Naive thymus-derived CD4-positive, alpha-beta T cell (primary cell): ENCODE measurements around the gene CAMTA1. TPM values are rescaled to one million over a fixed set of nuclear protein-coding genes. Genes with fewer than 3 reads are reported as not detected.

Experiments
- ATAC-seq: fragments of 150-1000 bp; cut with Tn5 transposase; 2 replicates; pipeline ENCODE4 v1.10.0; 2021; ENCODE audit warnings: mild to moderate bottlenecking, moderate library complexity
- CTCF ChIA-PET: fragments of 350-600 bp; sonication (Branson Sonifier 250); formaldehyde crosslinking; loops from one replicate; lab custom pipeline; 2021; ENCODE audit warnings: antibody characterized with exemption; lab: Charles Lee
- POLR2A ChIA-PET: fragments of 350-600 bp; sonication (Branson Sonifier 250); formaldehyde crosslinking; loops from one replicate; lab custom pipeline; 2021; ENCODE audit warnings: antibody characterized with exemption, inconsistent platforms; lab: Charles Lee
- DNase-seq, 9 donors: peaks; one replicate each; pipeline versions ENCODE4 v3.0.0 to v3.0.0-alpha.2; 2020 to 2022; ENCODE audit warnings: mixed read lengths in 1 of 9
- H3K27ac ChIP-seq: one replicate; pipeline ENCODE4 v1.7.0; 2013; ENCODE audit warnings: mild to moderate bottlenecking, low read depth, low read length, moderate library complexity
- H3K27me3 ChIP-seq, 2 donors: one replicate each; pipeline ENCODE4 v1.7.0; 2013; ENCODE audit warnings: low read length in 2 of 2, mild to moderate bottlenecking in 2 of 2, moderate library complexity in 2 of 2; ENCODE audit not compliant: control insufficient read depth in 2 of 2, insufficient read depth in 2 of 2
- H3K36me3 ChIP-seq, 3 experiments: 1 replicate in 2 of 3; 2 replicates in 1 of 3; pipeline ENCODE4 v1.7.0; 2013; ENCODE audit warnings: low read length in 3 of 3, mild to moderate bottlenecking in 3 of 3, moderate library complexity in 1 of 3; ENCODE audit not compliant: insufficient read depth in 3 of 3, control insufficient read depth in 2 of 3
- H3K4me1 ChIP-seq, 2 donors: one replicate each; pipeline ENCODE4 v1.7.0; 2013; ENCODE audit warnings: low read length in 2 of 2, mild to moderate bottlenecking in 2 of 2, moderate library complexity in 1 of 2; ENCODE audit not compliant: control insufficient read depth in 2 of 2, insufficient read depth in 2 of 2
- H3K4me3 ChIP-seq: 2 replicates; pipeline ENCODE4 v1.7.0; 2013; ENCODE audit warnings: mild to moderate bottlenecking, low read length
- H3K9me3 ChIP-seq, 3 experiments: 1 replicate in 2 of 3; 2 replicates in 1 of 3; pipeline ENCODE4 v1.7.0; 2013; ENCODE audit warnings: low read length in 3 of 3; ENCODE audit not compliant: control insufficient read depth in 2 of 3
- H3K27ac Mint-ChIP-seq, 9 donors: one replicate each; pipeline ENCODE4 v1.8.0; 2020 to 2022; ENCODE audit warnings: mixed read lengths in 9 of 9, mild to moderate bottlenecking in 8 of 9, moderate library complexity in 5 of 9, inconsistent platforms in 2 of 9
- H3K27me3 Mint-ChIP-seq, 5 donors: one replicate each; pipeline ENCODE4 v1.8.0; 2021 to 2022; ENCODE audit warnings: mixed read lengths in 5 of 5, mild to moderate bottlenecking in 1 of 5
- H3K36me3 Mint-ChIP-seq, 5 donors: one replicate each; pipeline ENCODE4 v1.8.0; 2020 to 2022; ENCODE audit warnings: mixed read lengths in 5 of 5, mild to moderate bottlenecking in 3 of 5, inconsistent platforms in 1 of 5
- H3K4me1 Mint-ChIP-seq, 7 donors: one replicate each; pipeline ENCODE4 v1.8.0; 2020 to 2022; ENCODE audit warnings: mixed read lengths in 7 of 7, mild to moderate bottlenecking in 3 of 7, inconsistent platforms in 1 of 7
- H3K4me3 Mint-ChIP-seq, 10 donors: one replicate each; pipeline ENCODE4 v1.8.0; 2020 to 2022; ENCODE audit warnings: mild to moderate bottlenecking in 10 of 10, mixed read lengths in 10 of 10, moderate library complexity in 6 of 10, inconsistent platforms in 2 of 10
- H3K9me3 Mint-ChIP-seq, 11 donors: one replicate each; pipeline ENCODE4 v1.8.0; 2020 to 2022; ENCODE audit warnings: mixed read lengths in 11 of 11, mild to moderate bottlenecking in 4 of 11, inconsistent platforms in 1 of 11, moderate library complexity in 1 of 11
- intact Hi-C, 2 donors: fragments of 100-400 bp; cut with micrococcal nuclease; formaldehyde crosslinking; loops; one replicate each; pipeline ENCODE4 v1.15.1; 2023
- polyA plus RNA-seq, 2 donors: library from polyadenylated mRNA; unstranded; fragments of 300-500 nt; fragmentation: Illumina TruSeq; gene quantifications; one replicate each; pipeline ENCODE4 v1.2.3, GENCODE V29; 2021
- total RNA-seq, 6 experiments: library from RNA in 5 of 6; stranded (reverse) in 5 of 6; gene quantifications; 1 replicate in 5 of 6; 2 replicates in 1 of 6; pipeline ENCODE4 v1.2.3 and lab custom pipeline; 2021 to 2026

The CAMTA1 gene
- total and polyA plus RNA-seq, 7 experiments from 2014 or later = 38.1 to 68.6 (median 42.6) TPM

DNA sequence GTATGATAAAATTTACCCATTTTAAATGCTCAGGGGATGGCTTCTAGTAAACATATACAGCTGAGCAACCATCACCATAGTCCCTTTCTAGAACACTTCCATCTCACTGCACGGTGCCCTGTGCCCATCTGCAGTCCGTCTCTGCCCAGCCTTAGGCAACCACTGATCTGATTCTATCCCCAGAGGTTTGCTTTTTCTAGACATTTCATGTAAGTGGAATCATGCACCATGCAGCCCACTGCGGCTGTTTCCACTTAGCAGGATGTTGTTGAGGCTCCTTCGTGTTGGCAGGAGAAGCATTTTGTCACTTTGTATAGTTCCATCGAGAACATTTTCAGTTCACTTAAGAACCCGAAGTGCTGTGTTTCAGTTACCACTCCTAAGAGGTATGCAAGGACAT lies 958.1 kb downstream of the CAMTA1 start:
- POLR2A ChIA-PET = no interaction called here
- intact Hi-C loops = no loop called here
- peaks cover 0 to 8% (median 5%) of the 10 kb centered on the region in 5 donors for H3K27me3 Mint-ChIP-seq
- ATAC-seq (no peak), DNase-seq (no peak)
- H3K4me3 Mint-ChIP-seq = no peak overlapping the region
- no peaks in the 10 kb centered on the region for H3K4me1 ChIP-seq
- peaks cover 0 to 3% (median 0%) of the 10 kb centered on the region in 11 donors for H3K9me3 Mint-ChIP-seq
- H3K9me3 ChIP-seq = no peaks in the 10 kb centered on the region
- CTCF ChIA-PET = interaction anchor here (0.7 to 1.5 kb wide), 3 partner anchors 9 to 76 kb away, joined by 3 to 4 read pairs (median 3); no protein-coding TSS in a partner anchor
- peaks cover 0 to 1% (median 0%) of the 10 kb centered on the region in 7 donors for H3K4me1 Mint-ChIP-seq
- no peaks in the 10 kb centered on the region for H3K36me3 ChIP-seq
- no peak overlapping the region for H3K27ac Mint-ChIP-seq
- H3K27ac ChIP-seq = no peak overlapping the region
- H3K36me3 Mint-ChIP-seq = no peaks in the 10 kb centered on the region
- H3K4me3 ChIP-seq = no peak overlapping the region
- H3K27me3 ChIP-seq = no peaks in the 10 kb centered on the region

DNA sequence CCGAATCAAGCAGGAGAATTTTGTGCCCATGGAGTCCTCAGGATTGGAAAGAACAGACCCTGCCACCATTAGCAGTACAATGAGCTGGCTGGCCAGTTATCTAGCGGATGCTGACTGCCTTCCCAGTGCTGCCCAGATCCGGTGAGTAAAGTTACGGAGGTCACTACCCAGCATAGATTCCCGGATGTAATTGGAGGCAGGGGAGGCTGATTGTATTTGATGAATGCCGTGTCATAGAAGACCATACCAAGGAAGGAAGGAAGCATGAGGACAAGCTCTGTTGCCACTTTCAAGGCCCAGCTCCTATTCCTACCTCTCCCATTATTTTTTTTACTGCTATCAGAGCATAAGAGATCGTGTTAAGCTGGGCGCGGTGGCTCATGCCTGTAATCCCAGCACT lies 959.6 kb downstream of the CAMTA1 start:
- DNase-seq (no peak), ATAC-seq (no peak)
- H3K9me3 Mint-ChIP-seq = no peaks in the 10 kb centered on the region
- H3K27me3 ChIP-seq = no peaks in the 10 kb centered on the region
- H3K36me3 Mint-ChIP-seq = no peaks in the 10 kb centered on the region
- H3K27ac ChIP-seq = no peak overlapping the region
- intact Hi-C loops = no loop called here
- no peak overlapping the region for H3K4me3 Mint-ChIP-seq
- H3K4me3 ChIP-seq = no peak overlapping the region
- no peaks in the 10 kb centered on the region for H3K4me1 ChIP-seq
- peaks cover 0 to 1% (median 0%) of the 10 kb centered on the region in 7 donors for H3K4me1 Mint-ChIP-seq
- ChIA-PET POLR2A (no interaction called here), CTCF (interaction anchor here (0.9 to 1.0 kb wide), 2 partner anchors 76 to 77 kb away, joined by 3 read pairs; no protein-coding TSS in a partner anchor)
- H3K27me3 Mint-ChIP-seq = peaks cover 0 to 8% (median 5%) of the 10 kb centered on the region in 5 donors
- no peaks in the 10 kb centered on the region for H3K36me3 ChIP-seq
- H3K9me3 ChIP-seq = no peaks in the 10 kb centered on the region
- H3K27ac Mint-ChIP-seq = no peak overlapping the region

- intact Hi-C loops = no loop called here
- H3K4me3 ChIP-seq = no peak overlapping the region
- H3K27ac Mint-ChIP-seq = no peak overlapping the region
- POLR2A ChIA-PET = no interaction called here
- H3K27ac ChIP-seq = no peak overlapping the region
- no peaks in the 10 kb centered on the region for H3K9me3 ChIP-seq
- H3K27me3 ChIP-seq = no peaks in the 10 kb centered on the region
- CTCF ChIA-PET = interaction anchor here (1.0 kb wide), 1 partner anchor 78 kb away, joined by 3 read pairs; no protein-coding TSS in a partner anchor
- H3K36me3 ChIP-seq = no peaks in the 10 kb centered on the region
- no peaks in the 10 kb centered on the region for H3K36me3 Mint-ChIP-seq
- no peak for DNase-seq
- no peaks in the 10 kb centered on the region for H3K9me3 Mint-ChIP-seq
- peaks cover 0 to 8% (median 5%) of the 10 kb centered on the region in 5 donors for H3K27me3 Mint-ChIP-seq
- H3K4me1 ChIP-seq = no peaks in the 10 kb centered on the region
- H3K4me3 Mint-ChIP-seq = no peak overlapping the region
- no peak for ATAC-seq
- peaks cover 0 to 1% (median 0%) of the 10 kb centered on the region in 7 donors for H3K4me1 Mint-ChIP-seq
Observed at GRCh38 chr1:7745783-7746182, 960.5 kb downstream of the CAMTA1 start.

DNA sequence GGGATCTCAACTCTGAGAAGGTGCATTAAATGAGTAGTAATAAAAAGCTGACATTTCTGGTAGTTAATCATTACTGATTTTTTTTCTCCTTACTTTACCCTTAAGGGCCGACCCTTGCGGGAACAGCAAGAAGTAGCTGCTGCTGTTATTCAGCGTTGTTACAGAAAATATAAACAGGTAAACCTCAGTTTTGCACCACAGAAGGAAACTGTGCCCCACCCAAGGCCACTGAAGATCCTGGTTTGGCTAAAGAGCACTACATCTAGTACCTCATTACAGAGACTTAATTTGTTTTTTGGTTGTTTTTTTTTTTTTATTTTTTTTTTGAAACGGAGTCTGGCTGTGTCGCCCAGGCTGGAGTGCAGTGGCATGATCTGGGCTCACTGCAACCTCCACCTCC lies 962.4 kb downstream of the CAMTA1 start:
- ChIA-PET CTCF (interaction anchor here (0.7 kb wide), 1 partner anchor 78 kb away, joined by 3 read pairs; no protein-coding TSS in a partner anchor), POLR2A (no interaction called here)
- peaks cover 0 to 12% (median 5%) of the 10 kb centered on the region in 5 donors for H3K27me3 Mint-ChIP-seq
- no peaks in the 10 kb centered on the region for H3K9me3 Mint-ChIP-seq
- H3K4me1 Mint-ChIP-seq = peaks cover under 1 to 15% (median 13%) of the 10 kb centered on the region in 7 donors
- H3K27ac ChIP-seq = no peak overlapping the region
- ATAC-seq = no peak
- H3K4me3 Mint-ChIP-seq = no peak overlapping the region
- H3K4me1 ChIP-seq = peaks cover 0 to 2% of the 10 kb centered on the region in 2 donors
- H3K4me3 ChIP-seq = no peak overlapping the region
- DNase-seq = no peak
- H3K36me3 ChIP-seq = no peaks in the 10 kb centered on the region
- H3K27me3 ChIP-seq = no peaks in the 10 kb centered on the region
- H3K36me3 Mint-ChIP-seq = no peaks in the 10 kb centered on the region
- intact Hi-C loops = no loop called here
- H3K9me3 ChIP-seq = no peaks in the 10 kb centered on the region
- no peak overlapping the region for H3K27ac Mint-ChIP-seq

GRCh38 chr1:7749126-7749525 lies 963.9 kb downstream of the CAMTA1 start:
- CTCF ChIA-PET = interaction anchor here (0.6 to 7.7 kb wide), 3 partner anchors 13 to 82 kb away, joined by 3 to 204 read pairs (median 4); no protein-coding TSS in a partner anchor
- Mint-ChIP-seq H3K4me3 (no peak overlapping the region), H3K36me3 (no peaks in the 10 kb centered on the region), H3K4me1 (peaks cover 11 to 21% (median 19%) of the 10 kb centered on the region in 7 donors), H3K27ac (no peak overlapping the region), H3K9me3 (no peaks in the 10 kb centered on the region), H3K27me3 (peaks cover 6 to 16% (median 10%) of the 10 kb centered on the region in 5 donors)
- Histone ChIP-seq H3K4me3 (no peak overlapping the region), H3K9me3 (no peaks in the 10 kb centered on the region), H3K27ac (no peak overlapping the region), H3K27me3 (no peaks in the 10 kb centered on the region), H3K4me1 (peaks cover 0 to 7% of the 10 kb centered on the region in 2 donors), H3K36me3 (no peaks in the 10 kb centered on the region)
- intact Hi-C loops = no loop called here
- no peak for DNase-seq
- ATAC-seq = no peak
- POLR2A ChIA-PET = no interaction called here

GRCh38 chr1:7751174-7751573 lies 965.9 kb downstream of the CAMTA1 start:
- H3K9me3 ChIP-seq = no peaks in the 10 kb centered on the region

More at GRCh38 chr1:7751174-7751573, 965.9 kb downstream of the CAMTA1 start:
- Histone ChIP-seq H3K27me3 (no peaks in the 10 kb centered on the region), H3K4me3 (no peak overlapping the region), H3K27ac (no peak overlapping the region), H3K36me3 (no peaks in the 10 kb centered on the region), H3K4me1 (peaks cover 0 to 7% of the 10 kb centered on the region in 2 donors)
- ChIA-PET POLR2A (interaction anchor here (0.6 to 0.7 kb wide), 2 partner anchors 10 to 72 kb away, joined by 3 to 4 read pairs; no protein-coding TSS in a partner anchor), CTCF (interaction anchor here (7.7 kb wide), 1 partner anchor 84 kb away, joined by 204 read pairs; no protein-coding TSS in a partner anchor)
- Mint-ChIP-seq H3K27me3 (peaks cover 5 to 21% (median 15%) of the 10 kb centered on the region in 5 donors), H3K27ac (no peak overlapping the region), H3K4me3 (no peak overlapping the region), H3K9me3 (no peaks in the 10 kb centered on the region), H3K36me3 (no peaks in the 10 kb centered on the region), H3K4me1 (peaks cover 11 to 21% (median 19%) of the 10 kb centered on the region in 7 donors)
- no peak for ATAC-seq
- intact Hi-C loops = no loop called here
- DNase-seq = no peak
